Neural crest cell (in vitro differentiated cells): Measurements from ENCODE around the gene TNFAIP1. TPM values are rescaled to one million over a fixed set of nuclear protein-coding genes. Genes with fewer than 3 reads are reported as not detected.

Source experiments
- DNase-seq: peaks from one replicate; pipeline ENCODE4 v3.0.0; 2021; ENCODE audit warnings: low read depth, mixed read lengths, low spot score
- H3K27ac Mint-ChIP-seq: one replicate; pipeline ENCODE4 v1.8.0; 2021; ENCODE audit warnings: mild to moderate bottlenecking, mixed read lengths; ENCODE audit not compliant: unreplicated experiment
- H3K27me3 Mint-ChIP-seq: 2 replicates; pipeline ENCODE4 v1.8.0; 2021; ENCODE audit warnings: low read depth, mild to moderate bottlenecking, mixed read lengths
- H3K36me3 Mint-ChIP-seq: 2 replicates; pipeline ENCODE4 v1.8.0; 2021; ENCODE audit warnings: low read depth, mild to moderate bottlenecking, mixed read lengths
- H3K4me1 Mint-ChIP-seq: 2 replicates; pipeline ENCODE4 v1.8.0; 2021; ENCODE audit warnings: mixed read lengths
- H3K4me3 Mint-ChIP-seq: one replicate; pipeline ENCODE4 v1.8.0; 2021; ENCODE audit warnings: mild to moderate bottlenecking, mixed read lengths
- H3K9me3 Mint-ChIP-seq: 2 replicates; pipeline ENCODE4 v1.8.0; 2021; ENCODE audit warnings: mixed read lengths
- total RNA-seq: library from RNA; stranded (reverse); gene quantifications from 2 replicates; pipeline ENCODE4 v1.2.1, GENCODE V29; 2021
- TF ChIP-seq, protein P1 (sequence below): fragments of 200-600 bp; sonication (generic); conservative IDR thresholded peaks from 2 replicates; pipeline ENCODE4 v1.5.0; 2021; ENCODE audit warnings: antibody characterized with exemption, mild to moderate bottlenecking

The TNFAIP1 gene
- total RNA-seq, 1 donor from 2014 or later, result 38.2 TPM

DNA sequence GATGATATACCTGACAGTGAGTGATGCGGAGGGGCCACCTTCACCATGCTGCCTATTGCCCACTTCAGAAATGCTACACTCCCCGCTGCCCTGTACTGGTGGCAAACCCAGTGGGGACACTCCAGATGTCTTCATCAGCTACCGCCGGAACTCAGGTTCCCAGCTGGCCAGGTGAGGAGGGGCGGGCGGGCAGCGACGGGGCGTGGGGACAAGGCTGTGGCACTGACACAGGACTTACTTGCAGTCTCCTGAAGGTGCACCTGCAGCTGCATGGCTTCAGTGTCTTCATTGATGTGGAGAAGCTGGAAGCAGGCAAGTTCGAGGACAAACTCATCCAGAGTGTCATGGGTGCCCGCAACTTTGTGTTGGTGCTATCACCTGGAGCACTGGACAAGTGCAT is 52.5 kb downstream of the TNFAIP1 start:
- H3K4me3 Mint-ChIP-seq, result no peak overlapping the region
- H3K27me3 Mint-ChIP-seq, result peaks cover 10% of the 10 kb centered on the region
- H3K4me1 Mint-ChIP-seq, result peaks cover 4% of the 10 kb centered on the region
- no peak for DNase-seq
- TF ChIP-seq, protein P1, sequence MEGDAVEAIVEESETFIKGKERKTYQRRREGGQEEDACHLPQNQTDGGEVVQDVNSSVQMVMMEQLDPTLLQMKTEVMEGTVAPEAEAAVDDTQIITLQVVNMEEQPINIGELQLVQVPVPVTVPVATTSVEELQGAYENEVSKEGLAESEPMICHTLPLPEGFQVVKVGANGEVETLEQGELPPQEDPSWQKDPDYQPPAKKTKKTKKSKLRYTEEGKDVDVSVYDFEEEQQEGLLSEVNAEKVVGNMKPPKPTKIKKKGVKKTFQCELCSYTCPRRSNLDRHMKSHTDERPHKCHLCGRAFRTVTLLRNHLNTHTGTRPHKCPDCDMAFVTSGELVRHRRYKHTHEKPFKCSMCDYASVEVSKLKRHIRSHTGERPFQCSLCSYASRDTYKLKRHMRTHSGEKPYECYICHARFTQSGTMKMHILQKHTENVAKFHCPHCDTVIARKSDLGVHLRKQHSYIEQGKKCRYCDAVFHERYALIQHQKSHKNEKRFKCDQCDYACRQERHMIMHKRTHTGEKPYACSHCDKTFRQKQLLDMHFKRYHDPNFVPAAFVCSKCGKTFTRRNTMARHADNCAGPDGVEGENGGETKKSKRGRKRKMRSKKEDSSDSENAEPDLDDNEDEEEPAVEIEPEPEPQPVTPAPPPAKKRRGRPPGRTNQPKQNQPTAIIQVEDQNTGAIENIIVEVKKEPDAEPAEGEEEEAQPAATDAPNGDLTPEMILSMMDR, result no peak
- no peaks in the 10 kb centered on the region for H3K9me3 Mint-ChIP-seq
- H3K27ac Mint-ChIP-seq, result no peak overlapping the region
- H3K36me3 Mint-ChIP-seq, result peaks cover 24% of the 10 kb centered on the region

DNA sequence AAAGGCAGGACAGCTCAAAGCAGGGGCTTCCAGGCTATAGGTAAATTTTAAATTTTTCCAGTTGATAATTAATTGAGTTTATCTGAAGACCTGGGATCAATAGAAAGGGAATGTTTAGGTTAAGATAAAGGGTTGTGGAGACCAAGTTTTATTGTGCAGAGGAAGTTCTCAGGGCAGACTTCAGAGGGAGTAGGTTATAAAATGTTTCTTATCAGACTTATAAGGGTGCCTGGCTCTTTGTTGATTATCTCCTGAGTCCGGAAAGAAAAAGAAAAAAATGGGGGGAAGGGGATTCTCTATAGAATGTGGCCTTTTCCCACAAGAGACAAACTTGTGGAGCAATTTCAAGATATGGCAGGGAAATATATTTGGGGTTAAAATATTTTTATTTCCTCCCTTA is 54.6 kb downstream of the TNFAIP1 start:
- Mint-ChIP-seq H3K36me3 (peaks cover 24% of the 10 kb centered on the region), H3K27me3 (no peaks in the 10 kb centered on the region), H3K4me1 (peaks cover 4% of the 10 kb centered on the region), H3K4me3 (no peak overlapping the region), H3K27ac (no peak overlapping the region), H3K9me3 (no peaks in the 10 kb centered on the region)
- TF ChIP-seq, protein P1, result no peak
- no peak for DNase-seq

GRCh38 chr17:28390563-28390962 is 55.0 kb downstream of the TNFAIP1 start:
- no peak overlapping the region for H3K27ac Mint-ChIP-seq
- TF ChIP-seq, protein P1, result no peak
- H3K4me1 Mint-ChIP-seq, result peaks cover 4% of the 10 kb centered on the region
- no peak for DNase-seq
- H3K4me3 Mint-ChIP-seq, result no peak overlapping the region
- no peaks in the 10 kb centered on the region for H3K27me3 Mint-ChIP-seq
- no peaks in the 10 kb centered on the region for H3K9me3 Mint-ChIP-seq
- H3K36me3 Mint-ChIP-seq, result peaks cover 24% of the 10 kb centered on the region

GRCh38 chr17:28390984-28391383 is 55.4 kb downstream of the TNFAIP1 start:
- DNase-seq, result no peak
- H3K36me3 Mint-ChIP-seq, result peaks cover 24% of the 10 kb centered on the region
- TF ChIP-seq, protein P1, result no peak
- H3K27me3 Mint-ChIP-seq, result no peaks in the 10 kb centered on the region
- peaks cover 4% of the 10 kb centered on the region for H3K4me1 Mint-ChIP-seq
- H3K27ac Mint-ChIP-seq, result no peak overlapping the region
- H3K9me3 Mint-ChIP-seq, result no peaks in the 10 kb centered on the region
- H3K4me3 Mint-ChIP-seq, result no peak overlapping the region

DNA sequence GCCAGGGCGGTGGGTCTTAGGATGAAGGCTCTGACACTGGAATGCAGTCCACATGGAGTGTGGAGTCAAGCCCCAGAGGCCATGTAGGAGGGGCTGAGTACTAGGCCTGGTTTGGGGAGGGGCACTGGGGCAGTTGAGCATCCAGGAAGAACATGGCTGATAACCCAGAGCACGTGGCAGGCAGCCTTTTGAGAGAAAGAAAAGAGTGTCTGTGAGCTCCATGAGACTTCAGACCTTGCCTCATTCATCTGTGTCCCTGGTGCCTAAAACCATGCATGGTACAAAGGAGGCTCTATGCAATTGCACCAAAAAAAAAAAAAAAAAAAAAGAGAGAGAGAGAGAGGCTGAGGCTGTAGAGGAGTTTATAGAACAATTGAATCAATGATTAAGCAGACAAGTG is 55.8 kb downstream of the TNFAIP1 start:
- Mint-ChIP-seq H3K4me1 (peaks cover 4% of the 10 kb centered on the region), H3K36me3 (peaks cover 24% of the 10 kb centered on the region), H3K9me3 (no peaks in the 10 kb centered on the region), H3K27me3 (no peaks in the 10 kb centered on the region), H3K4me3 (no peak overlapping the region), H3K27ac (no peak overlapping the region)
- no peak for DNase-seq
- TF ChIP-seq, protein P1, result no peak

GRCh38 chr17:28392491-28392890 is 56.9 kb downstream of the TNFAIP1 start:
- Mint-ChIP-seq H3K9me3 (no peaks in the 10 kb centered on the region), H3K36me3 (peaks cover 23% of the 10 kb centered on the region), H3K4me3 (no peak overlapping the region), H3K27ac (no peak overlapping the region), H3K4me1 (peaks cover 4% of the 10 kb centered on the region), H3K27me3 (no peaks in the 10 kb centered on the region)
- TF ChIP-seq, protein P1, result no peak
- no peak for DNase-seq
